GM10847 (cell line): ENCODE data around the gene POLD2.

Experiments used
- POLR2A ChIP-seq: IDR thresholded peaks from 2 replicates; pipeline ENCODE4 v1.6.1; 2011; ENCODE audit not compliant: insufficient read length; ENCODE audit errors: extremely low read depth

Gene POLD2

DNA sequence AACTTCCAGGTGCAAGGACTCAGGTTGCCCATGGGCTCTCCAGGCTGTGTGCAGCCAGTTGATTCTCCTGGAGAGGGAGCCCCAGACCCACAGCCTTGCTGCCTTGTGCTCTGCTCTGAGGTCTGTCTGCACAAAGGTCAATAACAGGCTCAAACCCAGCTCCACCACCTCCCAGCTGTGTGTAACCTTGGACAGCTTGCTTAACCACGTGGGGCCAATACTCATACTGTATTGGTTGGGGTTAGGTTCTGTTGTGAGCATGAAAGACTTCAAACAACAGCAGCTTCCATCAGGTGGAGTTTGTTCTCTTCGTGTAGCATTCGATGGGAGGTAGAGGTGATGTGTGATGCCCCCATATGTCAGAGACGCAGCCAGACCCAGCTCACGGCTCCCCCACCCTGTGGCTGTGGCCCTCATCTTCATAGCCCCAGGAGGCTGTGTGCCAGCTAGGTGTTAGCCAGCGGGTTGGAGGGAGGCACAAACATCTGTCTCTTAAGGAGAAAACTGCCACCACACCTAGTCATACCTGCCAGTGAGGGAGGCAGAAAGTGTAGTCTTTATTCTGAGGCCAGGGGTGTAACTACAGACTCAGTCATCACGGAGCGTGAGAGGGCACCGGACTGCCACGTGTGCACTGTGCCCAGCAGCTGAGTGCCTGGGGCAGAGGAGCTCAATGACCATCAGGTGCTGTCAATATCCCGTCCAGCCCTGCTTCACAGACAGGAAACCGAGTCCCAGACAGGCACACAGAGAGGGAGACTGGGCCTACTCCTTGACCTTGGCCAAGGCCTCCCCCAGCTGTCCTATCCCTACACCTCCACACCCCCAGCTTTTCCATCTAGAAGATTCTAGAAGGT, 8.1 kb upstream of the POLD2 start:
- TF ChIP-seq POLR2A = no peak

DNA sequence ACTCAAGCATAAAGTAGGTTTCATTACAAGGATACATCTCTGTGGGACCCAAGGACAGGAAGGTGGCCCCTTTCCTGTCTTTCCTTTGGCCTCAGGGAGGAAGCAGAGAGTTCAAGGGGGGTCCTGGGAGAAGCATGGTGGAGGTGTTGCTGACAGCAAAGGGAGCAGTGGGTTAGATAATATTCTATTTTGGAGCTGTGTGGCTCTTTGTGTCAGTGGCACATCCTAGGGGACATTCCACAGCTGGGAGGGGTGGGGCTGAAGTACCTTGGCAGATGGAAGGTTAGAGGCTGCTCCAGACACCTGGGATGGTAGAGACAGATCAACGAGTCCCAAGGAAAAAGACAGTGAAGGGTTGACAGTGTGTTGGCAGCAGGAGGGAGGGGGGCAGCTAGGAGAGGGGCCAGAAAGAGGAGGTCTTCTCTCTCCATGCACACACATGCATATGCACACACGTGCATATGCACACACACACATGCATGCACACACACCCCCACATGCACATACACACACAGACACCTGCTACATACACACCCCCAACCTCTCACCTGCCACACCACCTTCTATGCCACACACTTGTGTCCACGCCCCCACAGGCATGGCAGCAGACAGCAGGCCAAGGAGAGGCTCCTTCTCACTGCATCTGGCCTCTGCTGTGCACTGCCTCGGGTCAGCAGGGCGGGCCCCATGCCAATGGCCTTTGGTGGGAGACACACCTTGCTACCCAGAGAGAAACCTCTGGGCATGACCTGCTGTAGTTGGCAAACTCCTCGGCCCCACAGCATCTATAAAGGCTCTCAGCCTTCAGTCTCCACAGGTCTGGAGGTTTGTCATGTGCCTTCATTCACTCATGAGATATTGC, 5.6 kb upstream of the POLD2 start:
- TF ChIP-seq POLR2A = no peak

DNA sequence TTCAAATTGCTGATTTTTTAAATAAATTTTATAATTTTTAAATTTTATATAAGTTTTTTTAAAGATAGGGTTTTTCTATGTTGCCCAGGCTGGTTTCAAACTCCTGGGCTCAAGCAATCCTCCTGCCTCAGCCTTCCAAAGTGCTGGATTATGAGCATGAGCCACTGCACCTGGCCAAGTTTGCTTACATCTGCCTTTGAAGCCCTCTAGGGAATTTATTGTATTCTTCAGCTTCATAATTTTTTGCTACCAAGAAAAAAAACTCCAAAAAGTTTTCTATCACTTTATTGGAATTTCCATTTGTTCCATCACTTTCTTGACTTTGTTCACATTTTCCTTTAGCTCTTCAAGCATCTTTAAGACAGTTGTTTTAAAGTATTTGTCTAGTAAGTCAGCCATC, 3.8 kb upstream of the POLD2 start:
- TF ChIP-seq POLR2A = no peak

DNA sequence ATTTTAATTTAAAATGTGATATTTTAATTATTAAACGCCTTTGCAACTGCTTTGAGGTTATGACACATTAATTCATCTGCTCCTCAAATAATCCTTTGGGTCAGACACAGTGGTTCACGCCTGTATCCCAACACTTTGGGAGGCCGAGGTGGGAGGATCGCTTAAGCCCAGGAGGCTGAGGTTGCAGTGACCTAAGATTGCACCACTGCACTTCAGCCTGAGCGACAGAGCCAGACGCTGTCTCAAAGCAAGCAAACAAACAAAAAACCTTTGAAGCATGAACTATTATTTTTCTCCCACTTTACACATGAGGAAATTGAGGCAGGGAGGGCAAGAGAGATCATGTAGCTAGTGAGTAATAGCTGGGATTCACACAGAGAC, 1.5 kb upstream of the POLD2 start:
- no peak for TF ChIP-seq POLR2A

DNA sequence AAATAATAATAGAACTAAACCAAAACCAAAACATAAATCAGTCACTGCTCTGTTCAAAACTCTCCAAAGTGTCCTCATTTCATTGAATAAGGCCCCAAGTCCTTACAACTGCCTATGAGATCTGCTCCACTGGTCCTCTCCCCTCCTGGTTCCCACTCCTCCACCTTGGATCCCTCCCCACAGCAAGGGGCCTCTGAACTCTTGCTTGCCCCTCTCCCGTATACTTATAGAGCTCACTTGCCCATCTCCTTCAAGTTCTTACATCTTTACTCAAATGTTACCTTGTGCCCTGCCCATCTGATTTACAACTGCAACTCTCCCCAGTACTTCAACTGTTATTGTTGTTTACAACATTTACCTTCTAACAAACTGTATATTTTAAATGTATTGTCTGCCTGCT, 819 bp downstream of the POLD2 start:
- no peak for TF ChIP-seq POLR2A

DNA sequence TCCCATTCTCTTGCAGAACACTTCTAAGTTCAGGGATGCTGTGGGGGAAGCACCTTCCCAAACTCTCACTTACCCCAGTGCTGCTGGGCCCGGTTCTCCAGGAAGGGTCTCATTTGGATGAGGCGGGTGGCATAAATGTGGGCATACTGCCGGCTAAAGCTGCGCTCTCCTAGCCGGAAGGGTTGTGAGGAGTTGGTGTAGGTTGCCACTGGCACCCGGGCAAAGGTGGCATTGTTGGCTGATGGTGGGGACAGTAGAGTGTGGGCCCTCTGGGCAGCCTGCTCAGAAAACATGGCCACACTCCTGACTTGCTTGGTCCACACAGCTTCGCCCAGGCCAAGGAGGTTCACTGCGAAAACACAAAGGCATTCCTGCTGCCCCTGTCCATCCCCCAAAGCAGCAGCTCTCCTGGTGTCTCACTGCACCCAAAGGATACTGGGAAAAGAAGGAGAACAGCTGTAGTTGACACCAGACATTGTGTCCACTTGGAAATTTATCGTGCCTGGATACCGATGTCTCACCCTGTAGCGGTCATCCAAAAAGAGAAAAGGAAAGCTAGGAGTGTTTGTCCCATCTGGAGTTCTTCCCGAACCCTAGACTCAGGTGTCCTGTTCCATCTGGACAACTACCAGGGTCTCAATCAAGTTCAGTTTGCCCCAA, 1.5 kb downstream of the POLD2 start:
- TF ChIP-seq POLR2A = no peak

DNA sequence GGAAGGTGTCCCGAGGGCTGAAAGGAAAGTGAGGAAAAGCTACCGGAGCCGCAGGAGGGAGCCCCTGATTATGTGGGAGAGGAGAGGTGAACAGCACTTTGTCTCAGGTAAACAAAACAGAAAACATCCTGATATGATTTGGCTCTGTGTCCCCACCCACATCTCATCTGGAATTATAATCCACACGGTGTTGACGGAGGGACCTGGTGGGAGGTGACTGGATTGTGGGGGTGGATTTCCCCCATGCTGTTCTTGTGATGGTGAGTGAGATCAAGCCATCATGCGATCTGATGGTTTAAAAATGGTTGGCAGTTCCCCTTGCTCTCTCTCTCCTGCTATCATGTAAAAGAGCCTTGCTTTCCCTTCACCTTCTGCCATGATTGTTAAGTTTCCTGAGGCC, 3.0 kb downstream of the POLD2 start:
- TF ChIP-seq POLR2A = no peak

DNA sequence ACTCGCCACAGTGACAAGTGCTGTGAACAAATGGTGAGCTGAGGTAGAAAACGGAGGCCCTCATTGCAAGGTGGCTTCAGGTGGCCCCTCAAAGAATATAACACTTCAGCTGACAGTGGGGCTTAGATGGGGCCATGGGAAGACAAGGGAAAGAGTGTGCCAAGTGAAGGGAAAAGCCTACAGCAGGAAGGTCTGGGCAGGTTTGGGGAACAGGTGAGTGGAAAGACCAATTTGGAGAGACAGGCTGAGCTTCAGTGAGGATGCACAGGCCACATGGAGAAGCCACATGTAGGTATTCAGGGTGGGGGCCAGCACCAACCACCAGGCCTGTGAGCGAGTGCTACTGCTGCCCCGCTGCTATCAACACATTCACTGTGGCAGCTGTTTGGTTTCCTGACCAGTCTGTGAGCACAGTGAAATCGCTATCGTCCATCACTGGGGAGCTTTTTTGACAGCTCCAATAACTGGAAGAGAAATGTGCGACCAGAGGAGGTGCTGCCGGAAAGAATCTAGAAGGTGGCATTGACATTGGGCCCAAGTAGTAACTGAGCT, 3.4 kb downstream of the POLD2 start:
- TF ChIP-seq POLR2A = no peak

DNA sequence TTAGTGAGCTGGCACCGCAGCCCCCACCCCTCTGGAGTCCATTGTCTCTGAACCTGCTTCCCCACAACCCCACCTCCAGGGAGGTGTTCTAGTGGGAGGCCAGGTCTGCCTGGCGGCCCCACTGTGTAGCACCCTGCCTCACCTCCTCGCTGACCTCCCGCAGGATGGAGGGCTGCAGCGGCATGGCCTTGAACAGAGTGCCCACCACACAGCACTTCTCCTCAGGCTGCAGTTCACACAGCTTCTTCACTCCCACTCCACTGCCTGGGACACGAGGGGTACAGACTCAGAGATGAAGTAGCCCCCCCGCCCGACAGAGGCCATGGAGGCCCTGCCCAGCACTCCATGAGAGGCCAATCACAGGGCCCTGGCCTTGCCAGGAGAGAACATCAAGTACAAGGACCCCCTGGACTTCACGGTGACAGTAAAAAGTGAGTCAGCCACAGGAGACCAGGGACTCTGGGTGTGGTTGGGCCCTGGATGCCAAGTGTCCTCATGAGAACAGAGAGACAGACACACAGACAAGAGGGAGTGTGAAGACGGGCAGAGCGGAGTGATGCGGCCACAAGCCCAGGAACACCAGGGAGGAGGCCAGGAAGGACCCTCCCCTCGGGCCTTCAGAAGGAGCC, 5.4 kb downstream of the POLD2 start:
- TF ChIP-seq POLR2A = no peak

DNA sequence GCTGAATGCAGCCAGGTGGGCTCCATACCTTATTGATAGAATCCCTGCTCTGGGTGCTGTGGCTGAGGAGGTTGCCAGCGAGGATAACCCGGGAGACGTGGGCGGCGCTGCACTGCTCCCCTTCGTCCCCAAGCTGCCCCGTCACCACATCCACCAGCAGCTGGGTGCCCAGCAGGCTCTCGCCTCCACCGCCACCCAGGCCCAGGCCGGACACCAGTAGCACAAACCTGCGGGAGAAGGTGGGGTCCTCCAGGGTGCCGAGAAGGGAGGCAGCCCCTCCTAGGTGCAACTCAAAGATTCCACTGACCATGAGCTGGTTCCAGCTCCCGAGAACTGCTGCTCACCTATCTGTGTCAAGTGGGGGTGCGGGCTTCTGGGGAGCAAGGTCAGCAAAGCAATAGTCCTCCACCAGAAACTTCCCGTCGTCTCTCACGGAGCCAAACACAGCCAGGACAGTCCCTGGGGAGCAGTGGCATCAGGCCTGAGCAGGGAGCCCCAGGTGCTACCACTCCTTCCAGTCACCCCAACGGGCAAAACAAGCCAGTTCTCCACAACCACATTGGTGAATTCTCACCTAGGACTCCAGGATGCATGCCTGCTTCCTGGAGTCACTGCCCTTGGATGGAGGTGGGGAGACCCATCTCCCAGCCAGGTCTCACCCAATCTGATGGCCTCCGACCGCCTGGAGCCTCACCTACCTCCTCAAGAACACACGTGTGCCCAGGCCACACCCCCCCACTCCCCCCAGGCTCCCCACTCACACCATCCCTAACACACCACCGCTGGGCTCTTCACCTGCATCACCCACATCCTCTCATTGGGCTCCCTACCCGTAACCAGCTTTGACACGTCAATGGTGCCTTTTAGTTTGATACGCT, 6.3 kb downstream of the POLD2 start:
- TF ChIP-seq POLR2A = no peak

DNA sequence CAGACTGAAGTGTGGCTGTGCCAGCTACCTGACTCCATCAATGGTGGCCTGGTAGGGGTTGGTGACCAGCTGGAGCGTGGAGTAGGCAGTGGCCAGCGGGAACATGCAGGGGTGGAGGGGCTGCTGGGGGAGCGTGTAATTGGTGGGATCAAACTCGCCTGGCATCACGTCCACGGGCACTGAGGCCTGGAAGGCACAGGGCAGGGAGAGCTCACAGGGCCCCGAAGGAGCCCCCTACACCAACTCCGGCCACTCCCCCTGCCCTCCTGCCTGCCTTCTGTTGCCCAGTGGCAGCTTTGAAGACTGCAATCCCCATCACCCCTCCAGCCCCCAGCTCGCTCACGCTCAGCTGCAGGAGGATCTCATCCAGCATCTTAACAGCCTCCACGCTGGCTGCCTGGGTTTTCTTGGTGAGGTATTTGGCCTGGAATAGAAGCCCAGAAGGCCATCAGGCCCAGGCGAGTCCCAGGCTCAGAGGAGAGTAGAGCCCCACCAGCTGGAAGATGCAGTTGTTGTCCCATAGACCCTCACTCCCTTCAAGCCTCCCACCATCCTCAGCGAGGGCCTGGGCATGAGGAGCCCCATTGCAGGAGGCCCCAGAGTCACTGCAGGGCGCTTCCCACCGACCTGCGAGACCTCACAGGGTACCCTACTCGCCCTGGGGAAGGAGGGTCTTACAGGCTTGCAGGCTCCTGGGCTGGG, 7.1 kb downstream of the POLD2 start:
- TF ChIP-seq POLR2A = no peak

DNA sequence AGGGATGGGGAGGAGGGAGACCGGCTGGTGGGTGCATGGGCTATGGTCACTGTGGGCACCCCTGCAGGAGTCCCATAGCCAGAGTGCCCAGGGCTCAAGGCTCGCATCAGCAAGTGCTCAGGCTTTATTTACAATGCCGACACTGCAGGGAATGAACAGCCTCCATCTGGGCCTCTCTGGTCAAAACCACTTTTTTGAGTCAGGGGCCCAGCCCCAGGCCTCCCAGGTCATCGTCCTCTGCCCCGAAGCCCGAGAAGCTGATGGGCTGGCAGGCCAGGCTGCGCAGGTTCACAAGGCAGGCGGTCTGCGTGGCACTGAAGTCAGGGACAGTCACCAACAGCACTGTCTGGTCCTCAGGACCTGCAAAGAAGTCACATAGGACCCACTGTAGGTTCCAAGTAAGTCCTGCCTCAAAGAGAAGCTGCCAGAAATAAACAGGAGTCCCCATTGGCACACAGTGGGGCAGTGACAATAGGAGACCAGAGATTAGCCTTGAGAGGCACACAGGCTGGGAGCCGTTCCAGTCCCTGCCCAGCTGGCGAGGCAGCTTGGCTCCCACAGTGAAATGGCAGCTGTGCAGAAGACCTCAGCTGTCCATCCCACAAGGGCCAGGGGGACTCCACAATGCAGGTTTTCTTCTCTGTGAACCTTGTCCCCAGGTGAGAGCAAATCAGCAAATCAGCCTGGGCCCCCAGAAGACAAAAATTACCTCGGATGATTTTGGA, 8.6 kb downstream of the POLD2 start:
- no peak for TF ChIP-seq POLR2A
